HTR-8/SVneo (cell line): Measurements from ENCODE around the gene IGSF9B.
A peak's percentile ranks its signal among the peaks of the same experiment; 100 is the strongest.

Source experiments
- DNase-seq: peaks from one replicate; pipeline ENCODE4 v3.0.0; 2011; ENCODE audit warnings: low spot score, mixed read lengths; ENCODE audit not compliant: insufficient read length
- FAIRE-seq: peaks from 2 replicates; lab custom pipeline; 2011; peaks lifted over from hg19 to GRCh38; lab: Jason Lieb, UNC

The IGSF9B gene

DNA sequence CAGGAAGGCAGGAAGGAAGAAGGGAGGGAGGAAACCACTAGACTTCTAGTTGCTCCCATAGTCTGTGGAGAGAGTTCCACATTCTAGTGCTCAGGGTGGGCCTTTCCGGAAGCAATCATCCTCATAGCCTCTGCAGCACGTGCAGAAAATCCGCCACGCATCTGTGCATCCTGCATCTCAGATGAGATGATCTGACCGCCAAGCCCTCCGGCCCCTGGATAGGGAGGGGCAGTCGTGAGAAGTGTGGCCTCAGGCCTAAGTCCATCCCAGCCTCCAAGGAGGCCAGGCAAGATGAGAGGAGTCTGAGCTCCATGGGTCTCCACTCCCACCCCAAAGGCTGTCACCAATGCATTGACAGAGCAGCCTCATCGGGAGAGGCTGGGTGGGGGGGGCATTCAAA lies 30.4 kb upstream of the IGSF9B start:
- FAIRE-seq (no peak), DNase-seq (no peak)

GRCh38 chr11:133985981-133986944 lies 29.5 kb upstream of the IGSF9B start:
- FAIRE-seq (no peak), DNase-seq (no peak)

DNA sequence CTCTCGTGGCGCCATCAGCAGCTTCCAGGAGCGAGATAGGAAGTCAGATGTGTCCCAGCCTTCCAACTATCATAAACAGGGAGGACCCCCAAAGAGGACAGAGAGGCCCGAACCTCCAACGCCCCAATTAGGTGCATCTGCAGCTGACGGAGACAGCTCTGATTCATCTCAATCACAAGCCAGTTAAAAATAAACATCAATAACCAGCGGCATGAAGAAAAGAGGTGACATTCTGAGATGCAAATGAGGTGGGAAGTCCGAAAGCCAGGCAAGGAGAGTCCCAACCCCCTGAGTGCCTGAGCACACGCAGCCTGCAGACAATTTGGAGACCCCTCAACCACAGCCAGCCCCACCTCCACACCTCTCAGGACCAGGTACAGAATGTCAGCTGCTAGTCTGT lies 28.1 kb upstream of the IGSF9B start:
- DNase-seq (no peak), FAIRE-seq (no peak)

GRCh38 chr11:133983660-133984316 lies 27.0 kb upstream of the IGSF9B start:
- no peak for FAIRE-seq
- no peak for DNase-seq

DNA sequence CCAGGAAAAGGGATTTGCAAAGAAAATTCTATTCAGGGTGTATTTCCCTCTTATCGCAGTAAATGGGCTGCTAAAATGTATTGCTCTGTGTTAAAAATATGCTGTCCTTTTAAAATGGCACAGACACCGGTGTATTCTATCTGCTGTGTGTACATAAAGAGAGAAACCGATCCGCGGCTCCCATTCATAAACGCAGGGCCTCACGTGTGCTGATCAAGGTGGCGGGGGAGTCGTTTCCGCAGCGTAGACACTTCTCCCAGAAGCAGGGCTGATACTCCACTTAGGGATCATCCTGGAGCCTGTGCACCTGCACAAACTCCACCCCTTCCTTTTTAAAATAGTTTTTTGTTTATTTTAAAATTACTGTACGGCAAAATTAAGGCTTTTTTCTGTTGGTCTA lies 26.1 kb upstream of the IGSF9B start:
- DNase-seq (no peak), FAIRE-seq (no peak)

GRCh38 chr11:133982151-133982550 lies 25.4 kb upstream of the IGSF9B start:
- FAIRE-seq: no peak
- no peak for DNase-seq

DNA sequence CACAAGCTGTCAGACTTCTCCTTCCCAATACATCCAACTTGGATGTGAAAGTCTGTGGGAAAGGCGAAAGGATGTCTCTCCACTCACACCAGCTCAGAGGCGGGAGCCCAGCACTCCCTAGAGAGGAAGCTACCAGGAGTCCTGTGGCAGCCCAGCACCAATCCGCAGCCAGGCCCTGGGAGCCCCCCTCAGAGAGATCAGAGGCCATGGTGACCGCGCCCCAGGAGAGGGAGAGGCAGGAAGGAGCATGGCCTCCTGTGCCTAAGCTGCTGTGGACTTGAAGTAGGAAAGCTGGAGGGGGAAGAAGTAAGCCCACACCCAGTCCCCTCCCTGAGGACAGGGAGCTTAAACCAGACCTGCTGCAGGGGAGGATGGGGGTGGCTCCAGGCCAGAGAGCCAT lies 24.4 kb upstream of the IGSF9B start:
- FAIRE-seq (no peak), DNase-seq (no peak)

- FAIRE-seq: no peak
Observed at GRCh38 chr11:133980665-133981064, 23.9 kb upstream of the IGSF9B start.

GRCh38 chr11:133978794-133979193 lies 22.0 kb upstream of the IGSF9B start:
- DNase-seq: no peak

More at GRCh38 chr11:133980665-133981064, 23.9 kb upstream of the IGSF9B start:
- no peak for DNase-seq

GRCh38 chr11:133977067-133977677 lies 20.4 kb upstream of the IGSF9B start:
- no peak for FAIRE-seq
- DNase-seq: no peak

More at GRCh38 chr11:133978794-133979193, 22.0 kb upstream of the IGSF9B start:
- no peak for FAIRE-seq

- FAIRE-seq (no peak), DNase-seq (no peak)
Observed at GRCh38 chr11:133975488-133975849, 18.7 kb upstream of the IGSF9B start.

DNA sequence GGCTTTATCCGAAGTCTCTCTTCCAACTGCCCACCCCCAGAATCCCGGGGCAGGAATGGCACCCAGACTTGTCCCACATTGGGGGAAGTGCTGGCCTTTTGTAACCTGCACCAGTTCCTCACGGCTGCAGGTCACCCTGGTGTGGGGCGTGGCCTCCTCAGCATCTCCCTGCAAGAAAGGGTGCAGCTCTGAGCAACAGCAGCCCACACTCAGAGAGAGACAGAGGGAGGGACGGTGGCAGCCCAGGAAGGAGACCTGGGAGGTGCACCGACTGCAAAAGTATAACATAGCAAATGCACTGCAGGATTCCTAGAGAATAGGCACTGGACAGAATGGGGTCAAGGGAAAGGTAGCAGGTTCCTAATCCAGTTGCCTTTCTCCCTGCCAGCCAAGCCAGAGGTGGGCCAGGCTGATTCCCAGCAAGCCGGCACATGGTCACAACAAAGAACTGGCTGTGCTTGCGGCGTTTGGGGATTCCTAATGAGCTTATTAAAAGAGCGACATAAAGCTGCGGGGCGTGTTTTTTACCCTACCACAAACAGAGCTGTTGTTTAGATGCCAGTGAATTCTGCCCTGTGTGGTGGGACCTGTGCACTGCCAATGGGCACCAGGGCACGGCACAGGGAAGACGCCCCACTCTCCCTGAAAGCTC lies 18.2 kb upstream of the IGSF9B start:
- DNase-seq (no peak), FAIRE-seq (no peak)

GRCh38 chr11:133971881-133972280 lies 15.1 kb upstream of the IGSF9B start:
- no peak for FAIRE-seq
- DNase-seq: no peak

DNA sequence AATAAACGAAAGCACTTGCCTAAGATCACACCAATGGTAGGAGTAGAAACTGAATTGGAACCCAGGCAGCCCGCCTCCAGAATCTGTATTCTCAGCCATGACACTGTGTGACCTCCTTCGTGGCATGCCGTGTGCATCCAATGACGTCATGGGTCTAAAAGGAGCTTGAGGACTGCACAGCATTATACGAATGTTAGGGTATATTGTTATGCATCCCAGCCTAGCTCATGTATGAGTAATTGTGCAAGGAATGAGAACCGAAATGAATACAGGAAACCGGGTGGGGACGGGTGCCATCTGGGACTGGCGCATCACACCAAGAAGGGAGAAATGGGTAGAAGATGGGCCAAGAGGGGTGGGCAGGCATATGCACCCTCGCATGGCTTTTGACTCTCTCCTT lies 12.3 kb upstream of the IGSF9B start:
- no peak for DNase-seq
- FAIRE-seq: no peak

GRCh38 chr11:133968300-133968699 lies 11.5 kb upstream of the IGSF9B start:
- FAIRE-seq (no peak), DNase-seq (no peak)

- no peak for FAIRE-seq
- DNase-seq: no peak
Observed at GRCh38 chr11:133967599-133968238, 11.0 kb upstream of the IGSF9B start.

GRCh38 chr11:133966921-133967598 lies 10.3 kb upstream of the IGSF9B start:
- DNase-seq (no peak), FAIRE-seq (no peak)

DNA sequence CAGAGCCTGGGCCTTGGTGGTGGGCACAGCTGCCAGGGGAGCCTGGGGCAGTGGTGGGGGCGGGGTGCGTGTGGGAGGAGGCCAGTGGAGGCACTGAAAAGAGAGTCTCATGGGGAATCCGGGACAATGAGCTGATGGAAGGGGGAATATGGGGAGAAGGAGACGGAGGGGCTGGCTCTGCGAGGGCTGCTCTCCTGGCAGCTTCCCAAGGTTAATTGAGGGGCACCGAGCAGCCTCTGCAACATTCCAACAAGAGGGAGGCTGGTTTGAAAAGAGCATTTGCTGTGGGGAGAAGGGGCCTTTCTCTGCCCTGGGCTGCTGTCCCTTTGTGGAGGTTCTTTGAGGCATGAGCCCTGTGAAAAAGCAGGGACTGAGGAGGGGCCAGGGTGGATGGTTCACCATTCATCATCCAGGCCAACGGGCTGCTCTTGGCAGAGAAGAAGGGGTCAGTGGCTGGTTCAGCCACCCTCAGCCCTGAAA lies 9.4 kb upstream of the IGSF9B start:
- FAIRE-seq (no peak), DNase-seq (no peak)

DNA sequence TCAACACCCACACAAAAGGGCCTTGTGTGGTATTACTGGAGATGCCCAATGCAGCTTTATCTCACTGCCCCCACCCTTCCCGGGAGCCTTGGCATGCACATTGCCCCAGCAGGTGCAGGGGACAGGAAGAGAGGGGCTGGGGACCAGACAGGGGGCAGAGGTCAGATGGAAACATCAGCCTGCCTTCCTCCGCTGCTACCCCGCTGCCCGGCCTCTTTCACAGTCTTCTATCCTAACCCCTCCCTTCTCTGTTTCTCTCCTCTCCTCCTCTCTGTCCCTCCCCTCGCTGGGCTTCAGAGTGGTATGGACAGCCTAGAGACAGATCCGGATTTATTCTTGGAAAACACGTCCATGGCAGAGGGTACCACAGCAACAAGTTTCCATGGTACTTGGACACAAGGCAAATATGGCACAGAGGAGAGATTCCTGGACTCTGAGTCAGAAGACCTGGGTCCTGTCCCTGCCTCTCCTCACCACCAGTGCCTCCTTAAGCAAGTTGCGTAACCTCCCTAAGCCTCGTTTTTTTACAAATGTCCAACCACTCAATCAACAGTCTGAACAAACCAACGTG lies 8.3 kb upstream of the IGSF9B start:
- FAIRE-seq (no peak), DNase-seq (peak; percentile 48)
